Stomach (tissue), 4 donors: Measurements from ENCODE around the gene EPB41L2.
"Not testable (repeated sequence)": the region's sequence is repeated elsewhere in the genome, so short reads cannot be mapped to it uniquely, and the experiment has no call there.

ENCODE experiments used
- CTCF ChIP-seq, 7 experiments: fragments of 450-650 bp in 4 of 7; fragments of 200-600 bp in 3 of 7; sonication (generic) in 3 of 7; IDR thresholded peaks; one replicate each; pipeline ENCODE4 v1.5.1; 2016 to 2019; ENCODE audit warnings: antibody characterized with exemption in 7 of 7, control low read depth in 2 of 7, mild to moderate bottlenecking in 1 of 7
- EP300 ChIP-seq: sonication (generic); formaldehyde crosslinking; IDR thresholded peaks from one replicate; pipeline ENCODE4 v1.6.1; 2017; ENCODE audit warnings: antibody characterized with exemption
- POLR2A ChIP-seq, 4 donors: fragments of 450-650 bp; IDR thresholded peaks; one replicate each; pipeline ENCODE4 v1.6.1; 2016; ENCODE audit warnings: antibody characterized with exemption in 4 of 4, control low read depth in 2 of 4, mild to moderate bottlenecking in 1 of 4, moderate library complexity in 1 of 4

- TF ChIP-seq CTCF (IDR thresholded peaks at IDR 0.05); POLR2A (IDR thresholded peaks at IDR 0.05); EP300: not testable (repeated sequence)
These were observed 55.1 kb downstream of the EPB41L2 start for GRCh38 chr6:131007964-131008363.
